Right renal cortex interstitium (tissue), 3 donors: ENCODE measurements around the gene SCNN1B. TPM values are rescaled to one million over a fixed set of nuclear protein-coding genes. Genes with fewer than 3 reads are reported as not detected.

ENCODE experiments used
- DNase-seq, 3 donors: peaks; one replicate each; pipeline ENCODE4 v3.0.0-alpha.2; 2013; ENCODE audit warnings: low read depth in 3 of 3, low spot score in 2 of 3
- polyA plus RNA-seq, 3 donors: library from polyadenylated mRNA; unstranded; fragments of 120-200 nt; gene quantifications; one replicate each; pipeline ENCODE4 v1.2.1, GENCODE V29; 2013; ENCODE audit not compliant: insufficient read length in 3 of 3

Gene SCNN1B
- polyA plus RNA-seq, 3 donors: 11.5 to 20.4 (median 13.4) TPM

DNA sequence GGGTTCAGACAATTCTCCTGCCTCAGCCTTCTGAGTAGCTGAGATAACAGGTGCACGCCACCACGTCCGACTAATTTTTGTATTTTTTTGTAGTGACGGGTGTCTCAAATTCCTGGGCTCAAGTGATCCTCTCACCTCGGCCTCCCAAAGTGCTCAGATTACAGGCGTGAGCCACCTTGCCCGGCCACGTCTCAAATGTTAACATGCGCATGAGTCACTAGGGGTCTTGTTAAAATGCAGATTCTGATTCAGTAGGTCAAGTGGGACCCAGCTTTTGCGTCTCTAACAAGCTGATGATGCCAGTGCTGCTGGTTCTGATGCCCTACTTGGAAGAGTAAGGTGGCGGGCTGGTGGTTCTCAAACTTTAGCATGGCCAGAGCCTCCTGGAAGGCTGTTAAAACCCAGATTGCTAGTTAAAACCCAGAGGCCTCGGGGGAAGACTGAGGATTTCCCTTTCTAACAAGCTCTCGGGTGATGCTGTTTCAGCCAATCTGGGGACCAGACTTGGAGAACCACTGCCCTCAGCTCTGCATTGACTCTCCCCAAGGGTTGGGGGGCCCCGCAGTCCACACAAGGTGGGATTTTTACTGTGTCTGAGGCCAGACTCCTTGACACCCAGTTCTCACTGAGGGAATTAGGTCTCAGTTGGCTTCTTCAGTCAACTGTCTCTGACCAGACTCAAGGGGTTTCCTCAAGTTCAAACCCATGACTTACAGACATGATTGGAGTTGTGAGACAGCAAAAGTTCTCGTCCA, 17.9 kb downstream of the SCNN1B start:
- DNase-seq: no peak

DNA sequence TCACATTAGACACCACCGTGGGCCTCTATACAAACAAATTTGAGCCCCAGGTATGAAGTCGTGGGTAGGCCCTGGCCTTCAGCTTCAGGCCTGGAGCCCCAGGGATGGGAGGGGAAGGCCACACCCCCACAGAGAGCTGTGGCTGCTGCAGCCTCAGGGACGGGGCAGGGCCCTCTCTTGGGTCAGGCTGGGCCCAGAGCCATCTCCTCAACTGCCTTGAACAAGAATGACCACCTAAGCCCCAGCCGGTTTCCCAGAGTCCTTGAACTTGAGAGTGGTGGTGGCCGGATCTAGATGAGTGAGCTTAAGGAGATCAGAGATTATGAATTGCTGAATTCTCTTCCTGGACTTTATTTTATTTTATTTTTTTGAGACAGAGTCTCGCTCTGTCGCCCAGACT, 18.6 kb downstream of the SCNN1B start:
- DNase-seq: no peak

DNA sequence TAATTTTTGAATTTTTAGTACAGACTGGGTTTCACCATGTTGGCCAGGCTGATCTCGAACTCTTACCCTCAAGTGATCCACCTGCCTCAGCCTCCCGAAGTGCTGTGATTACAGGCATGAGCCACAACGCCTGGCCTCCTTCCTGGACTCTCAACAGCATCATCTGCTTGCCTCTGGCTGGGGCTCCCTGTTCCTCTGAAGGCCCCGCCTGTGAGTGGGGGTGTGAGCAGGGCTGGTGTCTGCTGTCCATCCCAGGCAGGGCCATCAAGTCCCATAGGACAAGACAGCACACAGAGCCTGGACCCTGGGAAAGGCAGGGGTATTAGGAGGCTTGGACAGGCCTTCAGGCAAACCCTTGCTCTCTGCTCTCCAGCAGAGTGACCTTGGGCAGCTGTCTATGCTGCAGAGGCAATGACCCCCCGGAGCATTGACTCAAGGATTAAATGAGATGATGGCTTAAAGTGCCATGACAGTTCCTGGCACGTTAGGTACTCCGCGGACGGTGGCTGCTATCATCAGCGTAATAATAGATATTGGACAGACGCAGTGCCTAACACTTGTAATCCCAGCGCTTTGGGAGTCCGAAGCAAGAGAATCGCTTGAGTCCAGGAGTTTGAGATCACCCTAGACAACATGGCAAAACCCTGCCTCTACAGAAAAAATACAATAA, 19.2 kb downstream of the SCNN1B start:
- no peak for DNase-seq

DNA sequence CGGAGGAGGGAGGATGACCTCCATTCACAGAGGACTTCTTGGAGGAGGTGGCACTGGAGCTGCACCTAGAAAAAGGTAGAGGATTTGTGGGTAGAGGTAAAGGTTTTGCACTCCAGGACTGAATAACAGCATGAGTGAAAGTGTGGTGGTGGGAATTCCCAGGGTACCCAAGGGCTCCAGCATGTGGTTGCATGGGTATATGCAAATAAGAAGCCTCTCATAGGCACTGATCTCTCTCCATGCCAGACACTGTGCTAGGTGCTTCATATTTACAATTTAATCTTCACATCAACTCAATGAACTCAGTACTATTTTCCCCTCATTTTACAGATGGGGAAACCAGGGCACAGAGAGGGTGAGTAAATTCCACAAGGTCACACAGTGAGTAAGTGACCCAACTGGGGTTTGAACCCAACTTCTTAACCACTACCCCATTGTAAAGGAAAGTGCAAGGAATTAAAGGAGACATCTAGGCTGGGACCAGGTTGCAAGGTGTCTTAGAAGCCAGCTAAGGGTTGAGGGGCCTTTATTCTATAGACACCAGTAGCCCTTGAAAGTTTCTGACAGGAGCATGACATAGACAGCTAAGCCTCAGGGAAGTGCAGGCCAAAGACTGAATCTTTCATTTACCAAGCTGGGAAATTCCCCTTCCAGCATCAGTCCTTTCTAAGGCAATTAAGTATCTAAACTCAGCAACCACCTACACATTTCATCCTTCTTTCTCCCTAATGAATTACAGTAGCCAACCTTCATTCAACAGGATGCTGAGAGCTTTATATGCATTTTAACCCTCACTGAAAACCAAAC, 21.3 kb downstream of the SCNN1B start:
- DNase-seq: no peak

DNA sequence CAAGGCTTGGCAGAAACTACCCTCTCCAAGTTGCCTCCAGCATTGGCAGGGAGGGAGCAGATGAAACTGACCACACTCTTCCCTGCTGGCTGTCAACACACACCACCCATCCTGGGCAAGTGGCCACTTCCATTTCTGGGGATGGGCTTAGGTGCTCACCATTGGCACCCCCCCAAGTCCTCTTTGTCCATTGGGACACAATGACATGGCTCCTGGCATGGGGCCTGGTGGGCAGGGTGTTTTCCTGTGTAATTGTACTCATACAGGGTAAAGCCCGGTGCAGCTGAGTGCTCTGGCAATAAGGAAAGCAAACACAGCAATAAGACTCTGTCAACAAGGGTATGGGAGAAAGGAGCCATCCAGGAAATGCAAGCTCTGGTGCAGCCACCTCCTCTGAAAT, 22.6 kb downstream of the SCNN1B start:
- DNase-seq: no peak

DNA sequence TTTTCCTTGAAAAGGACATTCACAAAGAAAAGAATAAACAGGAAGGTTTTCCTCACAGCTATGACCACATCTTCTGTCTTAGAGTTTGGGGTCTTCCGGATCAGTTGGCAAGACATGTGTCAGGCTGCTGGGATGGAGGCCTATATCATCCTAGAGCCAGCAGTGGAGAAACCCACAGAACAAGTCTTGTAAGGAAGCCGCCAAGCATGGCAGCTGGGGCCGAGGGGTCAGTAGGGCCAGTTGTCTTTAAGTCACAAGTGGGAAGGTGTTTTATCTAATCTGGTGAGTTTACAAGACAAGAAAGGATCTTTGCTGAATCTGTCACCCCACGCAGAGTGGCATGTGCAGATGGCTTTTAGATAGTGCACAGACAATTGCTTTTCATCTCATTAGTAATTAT, 25.7 kb downstream of the SCNN1B start:
- no peak for DNase-seq

DNA sequence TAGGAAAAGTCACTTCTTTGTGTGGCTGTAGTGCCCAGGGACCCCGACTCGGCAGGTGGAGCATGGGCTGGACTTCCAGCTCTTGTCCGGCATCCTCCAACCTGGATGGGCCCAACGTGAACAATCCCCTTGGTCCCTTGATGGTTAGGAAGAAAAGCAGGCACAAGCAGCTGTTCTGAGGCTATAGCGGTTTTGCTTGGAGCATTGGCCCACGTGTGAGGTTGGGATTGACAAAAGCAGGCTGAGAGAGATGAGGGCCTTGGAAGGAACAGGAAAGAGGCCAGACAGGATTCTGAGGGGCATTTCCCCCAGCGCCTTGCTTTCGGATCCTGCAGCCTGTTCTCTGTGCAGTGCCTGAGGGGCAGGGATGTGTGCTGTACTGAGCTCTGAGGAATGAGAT, 28.1 kb downstream of the SCNN1B start:
- no peak for DNase-seq

DNA sequence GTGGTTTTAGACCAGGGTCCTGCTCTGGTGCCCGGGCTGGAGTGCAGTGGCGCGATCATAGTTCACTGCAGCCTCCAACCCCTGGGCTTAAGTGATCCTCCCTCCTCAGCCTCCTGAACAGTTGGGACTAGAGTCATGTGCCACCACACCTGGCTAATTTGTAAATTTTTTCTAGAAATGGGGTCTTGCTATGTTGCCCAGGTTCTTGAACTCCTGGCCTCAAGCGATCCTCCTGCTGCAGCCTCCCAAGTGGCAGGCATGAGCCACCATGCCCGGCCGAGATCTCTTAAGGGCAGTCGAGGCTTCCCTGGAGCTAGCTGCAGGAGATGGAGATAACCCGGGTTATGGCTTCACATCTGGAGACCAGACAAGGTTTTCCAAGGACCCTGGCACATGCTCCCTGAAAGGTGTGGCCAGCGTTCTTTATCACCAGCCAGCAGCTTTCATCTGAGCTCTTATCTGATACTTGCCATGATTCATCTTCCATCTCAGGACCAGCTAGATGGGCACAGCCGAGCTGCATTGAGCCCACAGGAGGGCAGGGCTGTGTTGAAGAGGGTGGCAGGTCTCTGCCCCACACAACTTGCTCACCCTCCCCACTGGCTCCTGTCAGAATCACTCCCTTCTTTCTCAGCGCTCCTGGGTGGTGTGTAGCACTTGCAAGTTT, 28.6 kb downstream of the SCNN1B start:
- no peak for DNase-seq

DNA sequence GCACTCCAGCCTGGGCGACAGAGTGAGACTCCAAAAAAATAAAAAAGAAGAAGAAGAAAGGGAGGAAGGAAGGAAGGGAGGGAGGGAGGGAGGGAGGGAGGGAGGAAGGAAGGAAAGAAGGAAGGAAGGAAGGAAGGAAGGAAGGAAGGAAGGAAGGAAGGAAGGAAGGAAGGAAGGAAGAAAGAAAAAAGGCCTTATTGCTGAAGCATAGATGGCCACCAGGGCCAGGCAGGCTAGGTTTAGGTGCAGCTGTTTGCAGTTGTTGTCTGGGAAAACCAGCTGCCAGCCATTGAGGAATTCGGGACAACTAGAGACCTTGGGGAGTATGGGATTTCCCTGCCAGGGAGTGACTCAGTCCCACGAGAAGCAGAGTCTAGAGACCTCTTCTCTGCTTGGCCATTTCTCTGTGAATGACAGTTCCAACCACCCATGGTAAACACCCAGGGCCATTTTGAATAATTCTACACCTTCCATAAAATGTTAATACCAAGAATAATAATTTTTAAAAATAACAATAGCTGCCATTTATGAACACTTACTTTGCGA, 31.0 kb downstream of the SCNN1B start:
- DNase-seq: no peak

DNA sequence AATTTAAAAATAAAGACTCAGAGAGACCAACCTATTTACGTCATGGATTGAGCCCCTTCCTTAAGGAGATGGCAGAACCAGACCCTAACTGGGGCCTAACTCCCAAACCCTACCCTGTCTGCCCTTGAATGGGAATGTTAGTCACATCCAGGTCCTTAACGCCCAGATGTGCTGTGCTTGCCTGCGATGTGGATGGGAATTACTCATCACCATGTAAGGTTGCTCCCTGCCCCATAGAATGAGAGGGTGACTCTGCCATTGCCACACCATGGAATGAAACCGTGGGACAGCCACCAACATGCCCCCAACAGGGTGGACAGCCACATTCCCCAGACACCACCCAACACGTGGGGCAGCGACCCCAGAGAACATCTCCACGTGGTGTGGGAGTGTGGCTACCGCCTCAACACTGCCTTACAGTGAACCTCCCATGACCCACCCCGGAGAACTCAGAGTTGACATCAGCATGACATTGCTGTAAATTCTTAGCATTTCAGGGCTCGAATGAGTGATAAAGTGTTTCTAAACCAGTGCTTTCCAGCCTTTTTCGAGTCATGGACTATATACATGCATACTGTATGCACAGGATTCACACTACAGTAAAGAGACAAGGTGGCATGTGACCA, 31.8 kb downstream of the SCNN1B start:
- no peak for DNase-seq

DNA sequence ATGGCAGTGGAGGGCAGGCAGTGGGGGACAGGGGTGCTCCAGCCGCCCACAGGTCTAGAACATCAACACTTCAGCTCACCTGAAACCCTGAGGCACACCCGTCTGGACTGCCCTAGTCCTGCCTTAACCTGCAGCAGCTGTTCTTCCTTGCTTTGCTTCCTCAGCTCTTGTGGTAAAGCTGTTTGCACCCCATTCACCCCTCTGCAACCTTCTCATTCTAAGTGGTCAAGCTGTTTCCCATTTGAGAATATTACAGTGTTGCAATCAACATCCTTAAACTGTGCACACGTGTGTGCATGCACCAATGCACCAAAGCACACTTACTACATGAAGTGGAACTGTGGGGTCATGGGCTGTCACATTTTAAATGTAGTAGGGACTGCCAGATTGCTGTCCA, 32.4 kb downstream of the SCNN1B start:
- no peak for DNase-seq

DNA sequence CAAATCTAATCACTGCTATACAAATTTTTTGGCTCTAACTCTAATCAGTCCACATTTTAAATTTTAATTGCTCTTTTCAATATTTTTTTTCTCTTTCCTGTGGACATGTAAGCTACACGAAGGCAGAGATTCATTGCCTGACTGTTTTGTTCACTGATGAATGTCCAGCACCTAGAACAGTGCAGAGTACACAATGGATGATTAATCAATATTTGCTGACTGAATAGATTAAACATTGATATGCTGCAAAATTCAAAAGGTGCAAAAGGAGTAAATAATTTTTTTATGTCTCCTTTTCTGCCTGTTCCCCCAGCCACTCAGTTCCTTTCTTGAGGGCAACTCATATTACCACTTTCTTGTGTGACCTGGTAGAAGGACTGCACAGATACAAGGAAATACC, 32.8 kb downstream of the SCNN1B start:
- DNase-seq: no peak

DNA sequence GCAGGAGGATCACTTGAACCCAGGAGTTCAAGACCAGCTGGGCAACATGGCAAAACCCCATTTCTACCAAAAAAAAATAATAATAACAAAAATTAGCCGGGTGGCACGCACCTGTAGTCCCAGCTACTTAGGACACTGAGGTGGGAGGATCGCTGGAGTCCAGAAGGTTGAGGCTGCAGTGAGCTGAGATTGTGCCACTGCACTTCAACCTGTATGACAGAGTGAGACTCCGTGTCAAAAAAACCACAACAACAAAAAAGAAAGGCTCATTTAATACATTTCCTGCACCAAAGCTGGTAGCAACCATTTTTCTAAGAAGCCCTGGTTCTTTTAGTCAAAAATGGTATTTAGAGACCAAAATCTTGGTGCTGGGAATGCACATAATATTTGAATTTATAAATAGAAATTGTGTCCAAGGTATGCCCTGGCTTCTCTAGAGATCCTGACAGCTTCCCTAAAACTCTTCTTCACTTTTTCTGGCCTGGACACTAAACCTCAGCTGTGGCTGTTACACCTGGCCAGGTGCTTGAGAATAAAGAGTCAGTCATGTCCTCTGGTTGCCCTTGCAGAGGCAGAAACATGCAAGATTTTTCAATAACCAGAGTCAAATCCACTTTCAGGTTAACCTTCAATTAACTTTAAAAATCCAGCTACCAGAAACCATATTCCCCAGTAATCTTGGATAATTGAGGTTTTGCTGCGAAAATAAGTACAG, 35.9 kb downstream of the SCNN1B start:
- no peak for DNase-seq

DNA sequence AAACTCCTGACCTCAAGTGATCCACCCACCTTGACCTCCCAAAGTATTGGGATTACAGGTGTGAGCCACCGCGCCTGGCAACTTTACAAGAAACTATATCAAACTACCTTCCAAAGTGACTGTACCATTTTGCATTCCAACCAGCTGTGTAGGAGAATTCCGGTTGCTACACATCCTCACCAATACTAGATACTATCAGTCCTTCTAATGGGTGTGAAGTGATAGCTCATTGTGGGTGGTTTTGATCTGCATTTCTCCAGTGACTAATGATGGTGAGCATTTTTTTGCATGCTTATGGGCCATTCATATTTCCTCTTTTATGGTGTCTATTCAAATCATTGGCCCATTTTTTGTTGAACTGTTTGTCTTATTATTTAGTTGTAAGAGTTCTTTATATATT, 37.7 kb downstream of the SCNN1B start:
- DNase-seq: no peak

DNA sequence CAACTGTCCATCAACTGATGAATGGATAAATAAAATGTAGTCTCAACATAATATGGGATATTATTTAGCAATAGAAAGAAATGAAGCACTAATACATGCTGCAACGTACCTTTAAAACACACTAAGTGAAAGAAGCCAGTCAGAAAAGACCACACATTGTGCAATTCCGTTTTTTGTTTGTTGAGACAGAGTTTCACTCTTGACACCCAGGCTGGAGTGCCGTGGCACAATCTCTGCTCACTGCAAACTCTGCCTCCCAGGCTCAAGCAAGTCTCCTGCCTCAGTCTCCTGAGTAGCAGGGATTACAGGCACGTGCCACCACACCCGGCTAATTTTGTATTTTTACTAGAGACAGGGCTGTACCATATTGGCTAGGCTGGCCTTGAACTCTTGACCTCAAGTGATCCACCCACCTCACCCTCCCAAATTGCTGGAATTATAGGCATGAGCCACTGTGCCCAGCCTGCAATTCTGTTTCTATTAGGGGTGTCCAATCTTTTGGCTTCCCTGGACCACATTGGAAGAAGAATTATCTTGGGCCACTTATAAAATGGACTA, 40.1 kb downstream of the SCNN1B start:
- DNase-seq: no peak

DNA sequence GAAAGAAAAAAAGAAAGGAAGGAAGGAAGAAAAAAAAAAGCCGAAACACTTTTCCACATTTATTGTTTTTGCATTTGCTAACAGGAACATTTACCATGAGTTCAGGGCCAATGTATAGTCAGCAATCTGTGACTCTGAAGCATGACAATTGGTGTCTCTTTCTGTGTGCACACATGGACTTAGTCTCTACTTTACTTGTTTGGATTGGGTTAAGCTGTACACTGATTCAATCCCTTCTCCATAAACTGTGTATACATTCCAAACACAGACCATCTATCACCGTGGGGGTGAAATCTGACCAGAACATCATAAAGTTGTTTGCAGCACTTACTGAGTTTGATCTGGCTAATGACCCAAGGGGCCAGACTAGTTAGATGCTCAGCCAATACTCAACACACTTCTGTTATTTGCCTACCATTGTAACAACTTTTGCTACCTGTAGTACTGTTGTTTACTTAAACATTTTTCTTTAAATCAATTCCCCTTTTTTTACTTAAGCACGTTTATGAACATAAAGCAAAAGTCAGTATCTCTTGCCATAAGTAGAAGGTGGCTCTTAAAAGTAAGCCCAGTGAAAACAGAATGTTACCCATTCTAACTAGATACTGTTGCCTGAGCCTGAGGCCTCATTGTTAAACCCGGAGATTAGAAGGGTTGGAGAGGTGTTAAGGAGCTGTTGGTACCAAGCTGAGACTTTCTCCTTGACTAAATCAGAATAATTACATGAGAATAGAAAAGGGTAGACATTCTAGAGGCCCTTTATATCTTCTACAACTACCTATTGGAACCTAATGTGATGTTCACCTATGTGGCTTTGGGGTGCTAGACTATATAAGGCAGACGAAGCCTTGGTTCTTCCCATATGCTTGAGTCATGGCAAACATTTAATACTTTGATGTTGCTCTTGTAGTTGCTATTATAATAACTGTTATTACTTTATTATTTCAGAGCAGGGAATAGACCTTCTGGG, 41.8 kb downstream of the SCNN1B start:
- DNase-seq: no peak

DNA sequence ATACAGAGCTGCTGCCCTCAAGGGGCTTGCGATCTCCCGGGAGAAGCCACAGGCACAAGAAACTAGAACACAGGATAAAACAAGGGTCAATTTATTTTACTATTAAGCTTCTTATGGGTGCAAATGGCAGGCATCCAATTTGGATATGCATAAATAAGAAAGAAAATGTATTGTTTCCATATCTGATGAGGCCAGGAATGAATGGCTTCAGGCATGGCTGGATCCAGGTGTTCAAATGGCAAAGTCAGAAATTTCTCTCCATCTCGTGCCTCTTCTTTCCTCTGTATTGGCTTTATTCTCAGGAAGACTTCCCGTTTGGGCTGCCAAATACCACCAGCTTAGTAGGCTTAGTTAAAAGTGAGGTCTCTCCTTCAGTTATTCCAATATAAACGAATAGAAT, 43.1 kb downstream of the SCNN1B start:
- no peak for DNase-seq
